Activated CD8-positive, alpha-beta memory T cell treated with anti-CD3 and anti-CD28 coated beads for 24 hours (primary cell): Measurements from ENCODE around the gene FCN1.
A peak's percentile ranks its signal among the peaks of the same experiment; 100 is the strongest.

Source experiments
- DNase-seq: peaks from one replicate; pipeline ENCODE4 v3.0.0-alpha.2; 2020

The FCN1 gene

GRCh38 chr9:134936346-134937163 is 18.8 kb upstream of the FCN1 start:
- no peak for DNase-seq

GRCh38 chr9:134935701-134936345 is 18.1 kb upstream of the FCN1 start:
- no peak for DNase-seq

- DNase-seq, result no peak
These were observed 17.4 kb upstream of the FCN1 start for GRCh38 chr9:134935056-134935640.

- DNase-seq, result no peak
These were observed 15.5 kb upstream of the FCN1 start for GRCh38 chr9:134933076-134933659.

- DNase-seq, result no peak
These were observed 14.9 kb upstream of the FCN1 start for GRCh38 chr9:134932606-134933005.

- DNase-seq, result no peak
These were observed 14.5 kb upstream of the FCN1 start for GRCh38 chr9:134932171-134932570.

- no peak for DNase-seq
These were observed 12.7 kb upstream of the FCN1 start for GRCh38 chr9:134930398-134930797.

- DNase-seq, result no peak
These were observed 11.8 kb upstream of the FCN1 start for GRCh38 chr9:134929193-134930158.

GRCh38 chr9:134928436-134929192 is 10.9 kb upstream of the FCN1 start:
- no peak for DNase-seq

GRCh38 chr9:134925011-134925511 is 7.3 kb upstream of the FCN1 start:
- DNase-seq, result no peak

GRCh38 chr9:134923466-134923865 is 5.8 kb upstream of the FCN1 start:
- no peak for DNase-seq

- no peak for DNase-seq
These were observed 5.2 kb upstream of the FCN1 start for GRCh38 chr9:134922932-134923240.

GRCh38 chr9:134922066-134922931 is 4.6 kb upstream of the FCN1 start:
- no peak for DNase-seq

- DNase-seq, result no peak
These were observed 1.6 kb upstream of the FCN1 start for GRCh38 chr9:134919303-134919702.

- no peak for DNase-seq
These were observed 934 bp upstream of the FCN1 start for GRCh38 chr9:134918646-134919045.

GRCh38 chr9:134916161-134916665 is 1.5 kb downstream of the FCN1 start:
- DNase-seq, result no peak

GRCh38 chr9:134915046-134915985 is 2.4 kb downstream of the FCN1 start:
- DNase-seq, result no peak

- DNase-seq, result no peak
These were observed 3.2 kb downstream of the FCN1 start for GRCh38 chr9:134914501-134914834.

- peak; percentile 43 for DNase-seq
These were observed 3.8 kb downstream of the FCN1 start for GRCh38 chr9:134913713-134914500.
